GM12878 (cell line): ENCODE measurements around the gene RPL21.
"Not testable (repeated sequence)": the region's sequence is repeated elsewhere in the genome, so short reads cannot be mapped to it uniquely, and the experiment has no call there.

Experiments
- CREM ChIP-seq: IDR thresholded peaks from 2 replicates; pipeline ENCODE4 v1.6.1; 2014; ENCODE audit warnings: antibody characterized with exemption, low read depth
- CTCF ChIP-seq, 3 experiments: IDR thresholded peaks in 2 of 3; conservative IDR thresholded peaks in 1 of 3; 2 replicates each; pipeline ENCODE4 v1.5.1; 2011; ENCODE audit warnings: low read depth in 3 of 3, low read length in 3 of 3, mild to moderate bottlenecking in 3 of 3, control low read depth in 2 of 3, moderate library complexity in 2 of 3, inconsistent platforms in 1 of 3, mixed read lengths in 1 of 3; ENCODE audit not compliant: control insufficient read depth in 2 of 3, insufficient read depth in 1 of 3; ENCODE audit errors: extremely low read depth in 1 of 3
- EZH2 ChIP-seq: IDR thresholded peaks from 2 replicates; pipeline ENCODE4 v1.6.1; 2012; ENCODE audit warnings: low read depth, mild to moderate bottlenecking, control low read depth, inconsistent platforms, low read length, borderline replicate concordance; ENCODE audit not compliant: control insufficient read depth
- HDAC6 ChIP-seq: fragments of 200-600 bp; sonication (generic); IDR thresholded peaks from one replicate; pipeline ENCODE4 v1.8.0; 2017; ENCODE audit warnings: antibody characterized with exemption; ENCODE audit not compliant: unreplicated experiment
- IKZF1 ChIP-seq: fragments of 450-650 bp; conservative IDR thresholded peaks from 2 replicates; pipeline ENCODE4 v1.6.1; 2017; ENCODE audit warnings: antibody characterized with exemption, mild to moderate bottlenecking
- LARP7 ChIP-seq: fragments of 450-650 bp; IDR thresholded peaks from 2 replicates; pipeline ENCODE4 v1.6.1; 2017; ENCODE audit warnings: mild to moderate bottlenecking
- MXI1 ChIP-seq: fragments of 150-350 bp; IDR thresholded peaks from 2 replicates; pipeline ENCODE4 v1.6.1; 2011; ENCODE audit warnings: low read depth, mild to moderate bottlenecking, inconsistent platforms, low read length, improper control_type of control experiment
- PAX8 ChIP-seq: fragments of 450-650 bp; IDR thresholded peaks from 2 replicates; pipeline ENCODE4 v1.6.1; 2017; ENCODE audit warnings: mild to moderate bottlenecking, moderate library complexity
- RCOR1 ChIP-seq: conservative IDR thresholded peaks from 2 replicates; pipeline ENCODE4 v1.6.1; 2012; ENCODE audit warnings: low read depth, low read length, improper control_type of control experiment
- REST ChIP-seq: IDR thresholded peaks from 2 replicates; pipeline ENCODE4 v1.6.1; 2012; ENCODE audit warnings: mild to moderate bottlenecking, low read depth, low read length
- SIN3A ChIP-seq: IDR thresholded peaks from 2 replicates; pipeline ENCODE4 v1.6.1; 2012; ENCODE audit warnings: low read depth, low read length, improper control_type of control experiment
- SKIL ChIP-seq: fragments of 450-650 bp; IDR thresholded peaks from 2 replicates; pipeline ENCODE4 v1.6.1; 2017; ENCODE audit warnings: mild to moderate bottlenecking, low read depth, inconsistent platforms; ENCODE audit not compliant: poor library complexity, severe bottlenecking

DNA sequence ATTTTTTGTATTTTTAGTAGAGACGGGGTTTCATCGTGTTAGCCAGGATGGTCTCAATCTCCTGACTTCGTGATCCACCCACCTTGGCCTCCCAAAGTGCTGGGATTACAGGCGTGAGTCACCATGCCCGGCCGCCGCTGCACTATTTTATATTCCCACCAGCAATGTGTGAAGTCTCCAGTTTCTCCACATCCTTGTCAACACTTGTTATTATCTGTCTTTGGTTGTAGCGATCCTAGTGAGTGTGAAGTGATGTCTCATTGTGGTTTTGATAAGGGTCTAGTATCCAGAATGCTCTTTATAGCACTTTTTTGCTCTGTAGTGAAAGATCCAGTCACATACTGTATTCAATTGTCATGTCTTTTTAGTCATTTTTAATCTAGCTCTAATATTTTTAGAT lies 40.6 kb downstream of the RPL21 start:
- not testable (repeated sequence) for TF ChIP-seq EZH2; IKZF1; SIN3A; REST; MXI1; RCOR1; CTCF (IDR thresholded peaks at IDR 0.05 in 2 of 3, conservative IDR thresholded peaks at IDR 0.05 in 1 of 3; ENCODE audit: control insufficient read depth in 2 of 3, extremely low read depth in 1 of 3, insufficient read depth in 1 of 3, low read depth in 3 of 3, low read length in 3 of 3); PAX8; LARP7; CREM; HDAC6; SKIL
